ENCODE data around the gene VIT. TPM values are rescaled to one million over a fixed set of nuclear protein-coding genes. Genes with fewer than 3 reads are reported as not detected.

Gene VIT
- total RNA-seq, 2 donors from 2014 or later: 23.9 to 31.4 TPM

GRCh38 chr2:36717603-36718266, 21.2 kb downstream of the VIT start:
- DNase-seq (ENCODE audit: low spot score) (no peak), ATAC-seq (ENCODE audit: insufficient number of reproducible peaks, low FRiP score, low read depth) (no peak)
- Histone ChIP-seq H3K4me3 (no peak overlapping the region), H3K9me3 (peaks cover 3% of the 10 kb centered on the region), H3K4me1 (ENCODE audit: control insufficient read depth in 1 of 2, low read depth in 2 of 2) (no peaks in the 10 kb centered on the region), H3K36me3 (no peaks in the 10 kb centered on the region), H3K27ac (no peak overlapping the region), H3K27me3 (replicated peaks; ENCODE audit: insufficient read depth) (no peaks in the 10 kb centered on the region)
- TF ChIP-seq CTCF (IDR thresholded peaks at IDR 0.05): no peak

GRCh38 chr2:36727550-36727949, 31.0 kb downstream of the VIT start:
- Histone ChIP-seq H3K4me1 (ENCODE audit: control insufficient read depth in 1 of 2, low read depth in 2 of 2) (no peaks in the 10 kb centered on the region), H3K27me3 (replicated peaks; ENCODE audit: insufficient read depth) (no peaks in the 10 kb centered on the region), H3K36me3 (no peaks in the 10 kb centered on the region), H3K9me3 (no peaks in the 10 kb centered on the region), H3K4me3 (no peak overlapping the region), H3K27ac (no peak overlapping the region)
- ATAC-seq (ENCODE audit: insufficient number of reproducible peaks, low FRiP score, low read depth): no peak
- no peak for DNase-seq (ENCODE audit: low spot score)
- no peak for TF ChIP-seq CTCF (IDR thresholded peaks at IDR 0.05)

- no peak for TF ChIP-seq CTCF (IDR thresholded peaks at IDR 0.05)
Observed at GRCh38 chr2:36729067-36729466, 32.6 kb downstream of the VIT start.

GRCh38 chr2:36731941-36732672, 35.6 kb downstream of the VIT start:
- no peak for TF ChIP-seq CTCF (IDR thresholded peaks at IDR 0.05)
- no peak overlapping the region for H3K4me3 ChIP-seq
- H3K27ac ChIP-seq: no peak overlapping the region
- no peaks in the 10 kb centered on the region for H3K9me3 ChIP-seq
- ATAC-seq (ENCODE audit: insufficient number of reproducible peaks, low FRiP score, low read depth) (no peak), DNase-seq (ENCODE audit: low spot score) (no peak)
- no peaks in the 10 kb centered on the region for H3K4me1 ChIP-seq (ENCODE audit: control insufficient read depth in 1 of 2, low read depth in 2 of 2)
- H3K36me3 ChIP-seq: no peaks in the 10 kb centered on the region
- no peaks in the 10 kb centered on the region for H3K27me3 ChIP-seq (replicated peaks; ENCODE audit: insufficient read depth)

More at GRCh38 chr2:36729067-36729466, 32.6 kb downstream of the VIT start:
- no peaks in the 10 kb centered on the region for H3K27me3 ChIP-seq (replicated peaks; ENCODE audit: insufficient read depth)
- H3K4me3 ChIP-seq: no peak overlapping the region
- no peak for ATAC-seq (ENCODE audit: insufficient number of reproducible peaks, low FRiP score, low read depth)
- no peaks in the 10 kb centered on the region for H3K9me3 ChIP-seq
- no peaks in the 10 kb centered on the region for H3K36me3 ChIP-seq
- H3K27ac ChIP-seq: no peak overlapping the region
- H3K4me1 ChIP-seq (ENCODE audit: control insufficient read depth in 1 of 2, low read depth in 2 of 2): no peaks in the 10 kb centered on the region
- no peak for DNase-seq (ENCODE audit: low spot score)

- Histone ChIP-seq H3K4me1 (ENCODE audit: control insufficient read depth in 1 of 2, low read depth in 2 of 2) (no peaks in the 10 kb centered on the region), H3K9me3 (no peaks in the 10 kb centered on the region), H3K27me3 (replicated peaks; ENCODE audit: insufficient read depth) (no peaks in the 10 kb centered on the region), H3K36me3 (no peaks in the 10 kb centered on the region), H3K27ac (no peak overlapping the region), H3K4me3 (no peak overlapping the region)
- ATAC-seq (ENCODE audit: insufficient number of reproducible peaks, low FRiP score, low read depth) (no peak), DNase-seq (ENCODE audit: low spot score) (no peak)
- no peak for TF ChIP-seq CTCF (IDR thresholded peaks at IDR 0.05)
Observed at GRCh38 chr2:36732673-36733036, 36.1 kb downstream of the VIT start.
